Ammon's horn (tissue), 1 donor: ENCODE results near the gene FRMPD1.
"Not testable (repeated sequence)": the region's sequence is repeated elsewhere in the genome, so short reads cannot be mapped to it uniquely, and the experiment has no call there.

ENCODE experiments used
- DNase-seq: peaks from one replicate; pipeline ENCODE4 v3.0.0-alpha.2; 2016; ENCODE audit warnings: low spot score

Gene FRMPD1, protein sequence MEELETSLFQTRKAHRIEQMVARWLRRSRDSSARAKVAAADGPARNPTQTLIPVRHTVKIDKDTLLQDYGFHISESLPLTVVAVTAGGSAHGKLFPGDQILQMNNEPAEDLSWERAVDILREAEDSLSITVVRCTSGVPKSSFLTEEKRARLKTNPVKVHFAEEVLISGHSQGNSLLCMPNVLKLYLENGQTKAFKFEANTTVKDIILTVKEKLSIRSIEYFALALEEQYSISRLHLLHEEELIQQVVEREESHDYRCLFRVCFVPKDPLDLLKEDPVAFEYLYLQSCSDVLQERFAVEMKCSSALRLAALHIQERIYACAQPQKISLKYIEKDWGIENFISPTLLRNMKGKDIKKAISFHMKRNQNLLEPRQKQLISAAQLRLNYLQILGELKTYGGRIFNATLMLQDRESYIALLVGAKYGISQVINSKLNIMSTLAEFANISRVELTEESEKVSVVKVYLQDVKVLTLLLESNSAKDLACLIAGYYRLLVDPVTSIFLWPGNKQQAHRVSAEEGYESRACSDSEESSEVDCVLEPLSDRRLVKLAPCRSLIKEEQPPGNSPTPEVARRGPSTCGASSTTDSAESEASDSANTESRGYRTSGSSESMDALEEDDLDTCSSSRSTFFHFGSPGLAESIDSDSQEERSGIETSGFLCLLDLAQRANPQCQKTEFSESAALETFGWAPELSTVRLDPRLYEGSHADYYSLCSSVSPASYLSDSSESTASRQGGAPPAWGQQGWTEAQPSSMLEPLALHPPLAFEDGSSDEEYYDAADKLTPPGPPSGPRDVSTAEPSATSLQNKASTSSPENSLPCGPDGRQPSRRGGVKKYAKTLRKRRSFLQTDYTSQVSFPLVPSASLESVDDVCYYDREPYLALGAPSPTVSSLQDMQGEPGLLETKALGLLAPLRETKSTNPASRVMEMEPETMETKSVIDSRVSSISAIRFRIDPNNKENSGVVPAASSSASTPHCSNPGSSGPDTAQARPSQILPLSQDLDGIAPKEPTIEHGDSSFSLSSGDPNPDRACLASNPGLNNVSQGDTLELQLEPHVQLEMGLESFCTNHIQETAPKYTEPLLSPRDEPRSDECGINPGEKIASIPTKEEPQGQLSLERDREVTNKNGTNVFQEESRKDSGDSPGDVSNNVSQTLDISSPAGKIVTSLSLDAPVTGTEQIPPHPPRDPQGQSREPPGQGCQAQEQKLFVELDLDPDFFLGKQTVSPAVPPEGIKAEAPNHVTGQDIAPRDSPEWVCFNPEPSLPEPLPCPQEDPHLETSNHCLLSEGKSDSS (N-terminal part only)

DNA sequence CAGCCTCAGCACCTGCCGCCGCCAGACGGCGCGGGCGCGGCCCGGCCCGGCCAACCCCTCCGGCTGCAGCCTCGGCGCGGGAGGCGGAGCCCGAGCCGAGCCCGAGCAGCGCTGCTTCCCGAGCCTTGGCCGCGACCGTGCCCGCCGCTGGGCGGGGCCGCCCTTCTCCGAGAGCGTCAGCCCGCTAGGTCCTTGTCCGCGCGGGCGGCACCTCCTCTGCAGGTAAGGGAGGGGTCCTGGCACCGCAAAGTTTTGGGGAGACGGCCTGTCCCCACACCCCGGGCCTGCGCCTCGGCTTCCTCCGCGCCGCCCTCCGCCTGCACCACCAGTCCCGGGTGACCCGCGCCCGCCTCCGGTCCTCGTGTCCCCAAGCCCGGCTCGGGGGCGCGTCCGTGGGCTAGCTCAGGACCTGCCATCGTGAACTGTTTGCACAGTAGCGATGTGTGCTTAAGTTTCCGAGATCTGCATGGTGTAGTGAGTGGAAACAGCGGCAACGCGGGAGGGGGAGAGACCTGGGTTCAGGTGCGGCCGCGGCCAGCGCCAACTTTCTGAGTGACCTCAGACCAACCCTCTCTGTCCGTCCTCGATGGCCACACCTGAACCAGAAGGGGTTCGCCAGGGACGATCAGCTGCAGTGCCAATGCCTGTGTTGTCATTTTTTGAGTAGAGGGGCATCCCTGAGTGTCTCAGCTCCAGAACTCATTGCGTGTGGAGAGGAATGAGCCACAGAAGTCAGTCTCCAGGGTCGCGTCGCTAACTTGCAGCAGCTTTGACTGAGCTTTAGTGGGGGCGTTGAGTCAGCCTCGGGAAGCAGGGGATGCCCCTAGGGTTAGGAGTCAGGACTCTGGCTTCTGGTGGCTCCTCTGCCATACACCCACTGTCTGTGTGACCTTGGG lies at the start of gene FRMPD1:
Gene FRMPD1, plus strand, starts transcription at position 82 of the 896 bp plus-strand sequence. CDS start 41,688 bp downstream, outside the sequence.
- peak; percentile 42 for DNase-seq

DNA sequence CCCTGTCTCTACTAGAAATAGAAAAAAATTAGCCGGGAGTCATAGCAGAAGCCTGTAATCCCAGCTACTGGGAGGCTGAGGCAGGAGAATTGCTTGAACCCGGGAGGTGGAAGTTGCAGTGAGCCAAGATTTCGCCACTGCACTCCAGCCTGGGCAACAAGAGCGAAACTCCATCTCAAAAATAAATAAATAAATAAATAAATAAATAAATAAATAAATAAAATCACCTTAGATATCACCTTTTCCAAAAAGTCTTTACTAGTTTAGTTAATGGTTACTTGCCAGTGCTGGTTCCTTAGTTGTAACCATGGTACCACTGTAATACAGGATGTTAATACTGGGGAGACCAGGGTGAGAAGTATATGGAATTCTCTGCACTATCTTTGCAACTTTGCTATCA lies 48.7 kb upstream of the FRMPD1 start:
- not testable (repeated sequence) for DNase-seq

DNA sequence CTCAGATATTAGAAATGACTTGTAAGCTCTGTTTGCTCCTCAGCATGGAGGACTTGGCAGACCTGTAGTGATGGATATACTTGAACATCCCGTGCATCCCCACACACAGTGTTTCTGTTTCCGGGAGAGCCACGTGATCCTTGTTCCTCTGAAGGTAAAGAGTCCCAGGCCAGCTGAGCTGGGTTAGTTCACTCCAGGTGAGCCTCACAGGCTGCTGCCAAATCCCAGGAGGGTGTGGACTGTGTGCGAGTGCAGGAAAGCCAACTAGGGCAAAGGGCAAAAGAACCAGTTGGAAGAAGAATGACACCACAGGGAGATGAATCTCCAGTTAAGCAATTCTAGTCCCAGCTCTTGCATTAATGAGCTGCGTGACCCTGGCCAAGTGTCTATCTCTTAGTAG lies 47.9 kb upstream of the FRMPD1 start:
- DNase-seq: no peak

GRCh38 chr9:37604296-37604695 lies 46.5 kb upstream of the FRMPD1 start:
- no peak for DNase-seq

DNA sequence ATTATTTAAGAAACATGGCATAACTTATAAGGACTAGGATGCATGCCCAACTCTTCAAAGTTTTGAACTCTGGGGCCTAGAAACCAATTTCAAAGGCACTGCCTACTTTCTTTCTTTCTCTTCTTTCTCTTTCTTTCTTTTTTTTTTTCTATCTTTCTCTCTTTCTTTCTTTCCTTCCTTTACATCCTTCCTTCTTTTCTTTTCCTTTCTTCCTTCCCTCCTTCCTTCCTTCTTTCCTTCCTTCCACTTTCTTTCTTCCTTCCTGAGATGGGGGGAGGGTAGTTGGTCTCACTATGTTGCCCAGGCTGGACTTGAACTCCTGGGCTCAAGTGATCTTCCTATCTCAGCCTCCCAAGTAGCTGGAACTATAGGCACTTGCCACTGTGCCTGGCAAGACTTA lies 42.5 kb upstream of the FRMPD1 start:
- DNase-seq: no peak

- no peak for DNase-seq
Observed at GRCh38 chr9:37609735-37610397, 40.9 kb upstream of the FRMPD1 start.

- DNase-seq: no peak
Observed at GRCh38 chr9:37611014-37611413, 39.7 kb upstream of the FRMPD1 start.

GRCh38 chr9:37611961-37612360 lies 38.8 kb upstream of the FRMPD1 start:
- DNase-seq: no peak

- DNase-seq: no peak
Observed at GRCh38 chr9:37617161-37617560, 33.6 kb upstream of the FRMPD1 start.

DNA sequence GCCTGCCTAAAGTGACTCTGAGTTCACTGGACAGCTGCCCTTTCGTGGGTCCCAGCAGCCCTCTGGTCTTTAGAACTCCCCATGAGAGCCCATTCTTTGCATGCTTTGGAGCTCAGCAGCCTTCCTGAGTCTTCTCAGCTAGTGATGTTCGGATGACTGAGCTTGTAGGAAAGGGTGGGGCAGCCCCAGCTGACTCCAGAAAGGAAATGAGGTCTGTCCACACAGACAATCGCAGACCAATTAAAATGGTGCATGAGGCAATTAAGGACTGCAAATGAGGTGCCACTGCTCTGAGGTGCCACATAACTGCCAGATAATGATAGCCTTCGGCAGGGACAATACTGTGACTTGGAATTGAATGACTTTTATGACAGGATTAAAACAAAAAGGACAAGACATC lies 32.9 kb upstream of the FRMPD1 start:
- no peak for DNase-seq

- DNase-seq: no peak
Observed at GRCh38 chr9:37618817-37619216, 31.9 kb upstream of the FRMPD1 start.

DNA sequence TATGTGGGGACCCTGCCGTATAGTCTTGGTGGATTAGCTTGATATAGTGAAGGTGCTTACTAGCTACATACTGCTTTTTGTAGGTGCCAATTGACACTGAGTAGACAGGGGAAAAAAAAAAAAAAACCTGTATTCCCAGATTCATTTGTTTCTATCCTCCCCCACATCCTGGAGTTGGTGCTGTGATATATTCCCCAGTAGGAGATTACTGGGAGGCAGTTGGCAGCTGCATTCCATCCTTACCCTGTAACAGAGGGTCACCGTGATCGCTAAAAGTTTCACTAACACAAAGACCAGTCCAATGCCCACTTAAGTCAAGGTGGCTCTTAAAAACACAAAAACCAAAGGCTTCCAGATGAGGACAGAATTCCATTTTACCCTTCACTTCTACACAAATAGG lies 30.9 kb upstream of the FRMPD1 start:
- DNase-seq: no peak

GRCh38 chr9:37620396-37620795 lies 30.4 kb upstream of the FRMPD1 start:
- DNase-seq: no peak

GRCh38 chr9:37621273-37622121 lies 29.3 kb upstream of the FRMPD1 start:
- DNase-seq: no peak

DNA sequence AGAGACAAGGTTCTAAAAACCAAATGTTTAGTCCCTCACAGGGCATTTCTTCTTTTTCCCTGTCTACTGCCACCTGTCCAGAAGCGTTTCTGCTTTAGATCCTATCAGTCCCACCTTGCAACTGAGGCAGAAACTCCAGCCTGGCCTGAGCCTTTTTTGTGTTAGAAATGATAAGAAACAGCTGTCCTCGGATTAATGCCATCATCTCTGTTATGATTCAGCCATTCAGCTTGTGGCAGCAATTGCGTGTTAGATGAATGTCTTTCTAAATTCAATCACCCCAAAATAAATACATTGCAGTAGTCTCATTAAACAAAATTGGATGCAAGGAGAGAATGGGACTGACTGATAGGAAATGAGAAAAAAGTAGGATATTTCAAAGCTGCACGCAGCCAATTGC lies 28.3 kb upstream of the FRMPD1 start:
- DNase-seq: no peak

DNA sequence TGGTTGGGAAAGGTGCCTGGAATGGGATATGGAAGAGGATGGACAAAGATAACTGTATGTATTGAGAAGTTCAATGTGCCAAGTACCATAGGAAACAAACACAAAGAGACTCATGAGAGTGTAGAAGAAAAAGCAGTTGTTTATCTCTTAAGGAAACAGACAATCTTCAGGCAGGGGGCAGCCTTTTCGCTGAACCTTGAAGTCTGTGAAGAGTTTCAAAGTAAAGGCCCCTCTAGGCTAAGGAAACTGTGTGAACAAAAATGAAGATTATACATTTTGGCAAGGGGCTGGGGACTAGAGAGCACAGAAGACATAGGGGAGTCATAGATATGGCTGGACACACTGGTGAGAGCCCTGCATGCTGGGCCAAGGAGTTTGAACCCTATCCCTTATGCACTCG lies 27.5 kb upstream of the FRMPD1 start:
- no peak for DNase-seq

GRCh38 chr9:37624073-37624472 lies 26.7 kb upstream of the FRMPD1 start:
- DNase-seq: no peak

DNA sequence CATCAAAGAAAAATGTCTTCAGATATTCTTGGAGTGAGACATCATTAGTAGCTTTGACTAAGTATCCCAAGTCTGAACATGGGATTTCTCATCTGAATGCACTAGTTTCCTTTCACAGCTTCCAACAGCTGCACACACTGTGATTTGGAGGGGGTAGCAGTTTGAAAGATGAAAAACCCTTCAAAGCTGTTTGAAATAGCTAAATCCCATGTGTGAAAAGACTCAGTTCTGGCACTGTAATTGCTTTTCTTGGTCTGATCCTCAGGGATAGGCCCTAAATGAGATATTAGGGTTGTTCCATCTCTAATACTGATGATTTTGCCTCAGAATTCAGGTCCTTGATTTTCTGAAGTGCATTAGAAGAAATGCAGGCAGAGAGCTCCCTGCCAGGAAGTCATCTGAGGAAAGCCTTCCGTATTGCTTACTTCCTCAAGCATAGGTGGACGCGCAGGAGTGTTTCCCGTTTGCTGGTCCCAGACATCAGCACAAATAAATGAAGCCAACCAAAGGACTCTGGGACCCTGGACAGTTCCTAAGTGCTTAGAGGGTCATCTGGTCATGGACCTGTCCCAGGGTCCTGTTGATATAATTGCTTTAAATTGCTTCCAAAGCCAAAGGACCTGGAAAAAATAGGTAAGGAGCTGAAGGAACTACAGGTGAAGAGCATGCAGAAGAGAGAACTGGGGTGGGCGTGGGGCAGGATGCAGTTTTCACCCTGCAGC lies 25.6 kb upstream of the FRMPD1 start:
- DNase-seq: no peak

GRCh38 chr9:37625758-37626147 lies 25.0 kb upstream of the FRMPD1 start:
- DNase-seq: no peak
